Bronchial epithelial cell (primary cell): ENCODE data around the gene KRT1. TPM values are rescaled to one million over a fixed set of nuclear protein-coding genes. Genes with fewer than 3 reads are reported as not detected.
"Not testable (repeated sequence)": the region's sequence is repeated elsewhere in the genome, so short reads cannot be mapped to it uniquely, and the experiment has no call there.

Source experiments
- DNase-seq: peaks from one replicate; pipeline ENCODE4 v3.0.0-alpha.2; 2010; ENCODE audit warnings: low read depth
- FAIRE-seq: peaks from 2 replicates; lab custom pipeline; 2011; peaks lifted over from hg19 to GRCh38; lab: Jason Lieb, UNC
- H3K27me3 ChIP-seq: 2 replicates; pipeline ENCODE4 v1.5.1; 2011; ENCODE audit warnings: low read length; ENCODE audit not compliant: control insufficient read depth, insufficient read depth
- H3K36me3 ChIP-seq: 2 replicates; pipeline ENCODE4 v1.5.1; 2011; ENCODE audit warnings: low read length; ENCODE audit not compliant: control insufficient read depth, insufficient read depth
- H3K4me3 ChIP-seq: 2 replicates; pipeline ENCODE4 v1.5.1; 2011; ENCODE audit warnings: mild to moderate bottlenecking, low read depth, low read length, control low read depth
- total RNA-seq: library from RNA; depleted of rRNA; stranded (reverse); fragments of >200 nt; gene quantifications from 2 replicates; pipeline ENCODE4 v1.2.1, GENCODE V29; 2014
- TF ChIP-seq, protein P1 (sequence below): IDR thresholded peaks from 2 replicates; pipeline ENCODE4 v1.5.1; 2011; ENCODE audit warnings: mild to moderate bottlenecking, moderate library complexity, low read length, control low read depth, inconsistent platforms; ENCODE audit not compliant: insufficient read depth, severe bottlenecking

The KRT1 gene
- total RNA-seq, 1 donor from 2014 or later: not detected

DNA sequence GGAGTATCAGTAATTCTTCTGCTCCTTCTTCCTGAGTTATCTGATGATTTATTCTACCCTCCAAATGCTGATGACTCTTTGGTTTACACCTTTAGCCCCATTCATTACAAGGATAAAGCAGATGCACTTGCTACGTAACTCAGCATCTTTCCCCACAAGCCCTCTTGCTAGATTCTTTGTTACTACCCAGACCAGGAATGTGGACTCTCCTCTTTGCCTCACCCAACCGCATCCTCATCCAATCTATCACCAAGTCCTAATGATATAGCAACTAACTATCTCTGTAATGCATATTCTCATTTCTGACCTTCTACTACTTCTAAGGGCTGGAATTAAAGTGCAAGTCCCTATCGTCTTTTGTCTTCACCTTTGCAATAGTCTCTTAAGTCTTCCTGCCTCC, 9.2 kb downstream of the KRT1 start:
- Histone ChIP-seq H3K27me3 (no peaks in the 10 kb centered on the region), H3K36me3 (no peaks in the 10 kb centered on the region), H3K4me3 (no peak overlapping the region)
- TF ChIP-seq, protein P1, sequence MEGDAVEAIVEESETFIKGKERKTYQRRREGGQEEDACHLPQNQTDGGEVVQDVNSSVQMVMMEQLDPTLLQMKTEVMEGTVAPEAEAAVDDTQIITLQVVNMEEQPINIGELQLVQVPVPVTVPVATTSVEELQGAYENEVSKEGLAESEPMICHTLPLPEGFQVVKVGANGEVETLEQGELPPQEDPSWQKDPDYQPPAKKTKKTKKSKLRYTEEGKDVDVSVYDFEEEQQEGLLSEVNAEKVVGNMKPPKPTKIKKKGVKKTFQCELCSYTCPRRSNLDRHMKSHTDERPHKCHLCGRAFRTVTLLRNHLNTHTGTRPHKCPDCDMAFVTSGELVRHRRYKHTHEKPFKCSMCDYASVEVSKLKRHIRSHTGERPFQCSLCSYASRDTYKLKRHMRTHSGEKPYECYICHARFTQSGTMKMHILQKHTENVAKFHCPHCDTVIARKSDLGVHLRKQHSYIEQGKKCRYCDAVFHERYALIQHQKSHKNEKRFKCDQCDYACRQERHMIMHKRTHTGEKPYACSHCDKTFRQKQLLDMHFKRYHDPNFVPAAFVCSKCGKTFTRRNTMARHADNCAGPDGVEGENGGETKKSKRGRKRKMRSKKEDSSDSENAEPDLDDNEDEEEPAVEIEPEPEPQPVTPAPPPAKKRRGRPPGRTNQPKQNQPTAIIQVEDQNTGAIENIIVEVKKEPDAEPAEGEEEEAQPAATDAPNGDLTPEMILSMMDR: no peak
- DNase-seq: peak; percentile 60
- FAIRE-seq: no peak

DNA sequence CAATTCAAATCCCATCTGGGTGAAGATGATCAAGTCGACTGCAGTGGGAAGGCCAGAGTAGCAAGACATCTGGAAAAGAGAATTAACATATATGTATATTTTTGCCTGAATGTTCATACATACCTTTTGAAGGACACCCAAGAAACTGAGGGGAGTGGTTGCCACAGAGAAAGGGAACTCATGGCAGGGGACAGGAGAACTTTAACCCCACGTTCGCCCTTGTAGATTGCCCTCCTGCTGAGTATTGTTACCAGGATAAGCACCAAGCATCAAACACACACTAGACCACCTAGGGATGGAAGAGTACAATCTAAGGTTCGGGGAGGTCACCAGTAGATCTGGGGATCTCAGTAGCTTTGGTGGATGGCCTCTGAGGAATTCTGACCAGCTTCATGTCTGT, 9.7 kb downstream of the KRT1 start:
- DNase-seq: no peak
- Histone ChIP-seq H3K36me3 (no peaks in the 10 kb centered on the region), H3K4me3 (no peak overlapping the region), H3K27me3 (no peaks in the 10 kb centered on the region)
- FAIRE-seq: no peak
- TF ChIP-seq, protein P1: no peak

DNA sequence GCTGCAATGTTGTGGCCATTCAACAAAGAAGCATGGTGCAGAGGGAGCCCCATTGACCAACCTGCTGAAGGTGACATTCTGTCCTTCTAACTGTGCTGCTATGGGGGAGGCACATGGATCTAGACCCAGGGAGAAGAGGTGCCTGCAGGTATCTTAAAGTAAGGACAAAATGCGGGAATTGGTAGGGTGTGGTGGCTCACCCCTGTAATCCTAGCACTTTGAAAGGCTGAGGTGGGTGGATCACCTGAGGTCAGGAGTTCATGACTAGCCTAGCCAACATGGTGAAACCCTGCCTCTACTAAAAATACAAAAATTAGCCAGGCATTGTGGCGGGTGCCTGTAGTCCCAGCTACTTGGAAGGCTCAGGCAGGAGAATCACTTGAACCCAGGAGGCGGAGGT, 10.3 kb downstream of the KRT1 start:
- H3K4me3 ChIP-seq, H3K27me3 ChIP-seq, DNase-seq, FAIRE-seq, H3K36me3 ChIP-seq: not testable (repeated sequence)

DNA sequence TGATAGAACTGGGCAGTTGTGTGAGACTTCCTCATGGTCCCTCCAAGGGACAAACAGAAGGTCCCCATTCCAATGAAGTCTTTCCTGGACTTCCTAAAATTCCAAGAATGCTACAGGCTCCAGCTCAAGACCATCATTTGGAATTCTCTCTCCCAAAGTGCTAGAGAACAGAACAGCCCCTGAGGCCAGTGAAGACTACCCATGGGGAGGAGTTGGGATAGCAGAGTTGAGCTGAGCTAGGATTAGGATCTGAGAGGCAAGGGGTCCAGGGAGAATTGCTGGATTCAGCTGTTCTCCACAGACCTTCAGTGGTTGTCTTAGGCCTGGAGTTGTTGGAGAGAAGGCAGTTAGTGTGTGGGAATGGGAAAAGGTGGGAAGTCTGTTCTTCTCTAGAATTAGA, 10.8 kb downstream of the KRT1 start:
- no peak overlapping the region for H3K4me3 ChIP-seq
- no peaks in the 10 kb centered on the region for H3K27me3 ChIP-seq
- no peak for DNase-seq
- FAIRE-seq: no peak
- TF ChIP-seq, protein P1: no peak
- no peaks in the 10 kb centered on the region for H3K36me3 ChIP-seq

DNA sequence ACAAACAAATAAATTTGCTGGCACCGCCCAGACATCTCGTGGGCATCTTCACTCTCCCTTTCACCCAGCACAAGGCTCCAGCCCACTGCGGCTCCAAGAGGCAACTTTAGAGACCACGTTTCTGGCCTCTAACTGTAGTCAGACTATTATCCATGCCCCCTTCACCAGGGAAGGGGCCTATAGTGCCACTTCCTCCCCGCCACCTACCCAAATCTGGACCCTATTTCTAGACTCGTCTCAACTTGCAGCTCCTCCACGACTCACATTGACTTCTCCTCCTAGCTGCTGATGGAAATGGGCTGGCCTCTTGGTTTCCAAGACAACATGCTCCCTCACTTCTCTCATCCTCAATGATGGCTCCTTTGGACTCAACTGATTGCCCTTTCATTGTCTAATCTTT, 12.3 kb downstream of the KRT1 start:
- no peaks in the 10 kb centered on the region for H3K36me3 ChIP-seq
- FAIRE-seq: no peak
- DNase-seq: no peak
- TF ChIP-seq, protein P1: no peak
- no peak overlapping the region for H3K4me3 ChIP-seq
- H3K27me3 ChIP-seq: peaks cover 4% of the 10 kb centered on the region

DNA sequence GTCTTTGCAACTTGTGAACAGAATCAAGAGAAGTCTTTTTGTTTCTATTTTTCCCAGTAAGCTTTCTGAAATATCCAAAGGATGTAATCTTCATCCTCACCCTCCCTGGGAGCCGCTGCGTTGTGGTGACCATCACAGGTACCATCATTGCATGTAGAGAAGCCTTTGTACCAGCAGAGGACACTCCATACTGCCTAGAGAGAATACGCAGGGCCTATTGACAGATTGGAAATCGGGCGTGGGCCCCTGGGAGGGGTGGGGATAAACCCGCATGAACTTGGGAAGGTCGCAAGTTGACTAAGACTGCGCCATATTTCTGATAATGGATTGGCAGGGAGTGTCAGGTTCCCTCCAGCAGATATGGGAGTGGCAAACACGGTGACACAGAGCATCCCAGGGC, 12.7 kb downstream of the KRT1 start:
- DNase-seq: no peak
- FAIRE-seq: no peak
- Histone ChIP-seq H3K27me3 (peaks cover 4% of the 10 kb centered on the region), H3K4me3 (no peak overlapping the region), H3K36me3 (no peaks in the 10 kb centered on the region)
- TF ChIP-seq, protein P1: peak; percentile 43
